BLaER1 treated with 17β-estradiol and CSF1 and Interleukin-3, amounts not matched to agents 10 nM and 100 nM (cell line): ENCODE data around the gene OR2AT4.
"Not testable (repeated sequence)": the region's sequence is repeated elsewhere in the genome, so short reads cannot be mapped to it uniquely, and the experiment has no call there.

Experiments used
- H3K27ac ChIP-seq, 11 experiments: shearing (Covaris generic); formaldehyde crosslinking; 2 replicates each; pipeline ENCODE4 v1.8.1; 2022
- H3K27me3 ChIP-seq, 11 experiments: shearing (Covaris generic); formaldehyde crosslinking; 2 replicates each; pipeline ENCODE4 v1.8.1; 2022
- H3K36me3 ChIP-seq, 11 experiments: shearing (Covaris generic); formaldehyde crosslinking; 2 replicates each; pipeline ENCODE4 v1.8.1; 2022
- H3K4me1 ChIP-seq, 10 experiments: shearing (Covaris generic); formaldehyde crosslinking; 2 replicates each; pipeline ENCODE4 v1.8.1; 2022
- H3K4me2 ChIP-seq, 11 experiments: shearing (Covaris generic); formaldehyde crosslinking; 2 replicates each; pipeline ENCODE4 v1.8.1; 2022
- H3K4me3 ChIP-seq, 10 experiments: shearing (Covaris generic); formaldehyde crosslinking; 2 replicates each; pipeline ENCODE4 v1.8.1; 2022
- H3K9ac ChIP-seq, 11 experiments: shearing (Covaris generic); formaldehyde crosslinking; 2 replicates each; pipeline ENCODE4 v1.8.1; 2022
- H3K9me3 ChIP-seq, 11 experiments: shearing (Covaris generic); formaldehyde crosslinking; replicated peaks in 1 of 11; 2 replicates each; pipeline ENCODE4 v1.8.1; 2022
- H4K20me1 ChIP-seq, 11 experiments: shearing (Covaris generic); formaldehyde crosslinking; 2 replicates each; pipeline ENCODE4 v1.8.1; 2022
- Cebpa-rat ChIP-seq, 11 experiments: shearing (Covaris generic); IDR thresholded peaks; 2 replicates each; pipeline ENCODE4 v1.8.1; 2022

OR2AT4 gene

GRCh38 chr11:75097173-75097557 lies 489 bp upstream of the OR2AT4 start:
- H3K4me2 ChIP-seq: no peak overlapping the region
- H4K20me1 ChIP-seq: no peaks in the 10 kb centered on the region
- TF ChIP-seq Cebpa-rat (IDR thresholded peaks at IDR 0.05): no peak
- H3K27ac ChIP-seq: no peak overlapping the region
- H3K9ac ChIP-seq: no peak overlapping the region
- peaks cover 0 to under 1% (median 0%) of the 10 kb centered on the region in 11 experiments; a peak in 1 of 22 replicates for H3K9me3 ChIP-seq
- no peaks in the 10 kb centered on the region for H3K36me3 ChIP-seq
- no peak overlapping the region for H3K4me3 ChIP-seq
- H3K4me1 ChIP-seq: peaks cover 0 to 14% (median 0%) of the 10 kb centered on the region in 10 experiments; a peak in 7 of 20 replicates
- H3K27me3 ChIP-seq: no peaks in the 10 kb centered on the region

- H3K4me2 ChIP-seq, H3K36me3 ChIP-seq, H4K20me1 ChIP-seq, H3K9ac ChIP-seq, H3K27me3 ChIP-seq, H3K27ac ChIP-seq, H3K4me3 ChIP-seq, H3K4me1 ChIP-seq: not testable (repeated sequence)
- peaks cover 11 to 21% (median 17%) of the 10 kb centered on the region in 11 experiments; a peak in 21 of 22 replicates for H3K9me3 ChIP-seq
Observed at GRCh38 chr11:75094382-75094781, 2.3 kb downstream of the OR2AT4 start.

- Histone ChIP-seq H3K27me3 (no peaks in the 10 kb centered on the region), H3K4me2 (no peak overlapping the region), H4K20me1 (no peaks in the 10 kb centered on the region), H3K4me3 (no peak overlapping the region), H3K9ac (no peak overlapping the region), H3K27ac (no peak overlapping the region), H3K4me1 (no peaks in the 10 kb centered on the region), H3K36me3 (no peaks in the 10 kb centered on the region), H3K9me3 (peaks cover 11 to 21% (median 17%) of the 10 kb centered on the region in 11 experiments; a peak in 21 of 22 replicates)
- no peak for TF ChIP-seq Cebpa-rat (IDR thresholded peaks at IDR 0.05)
Observed at GRCh38 chr11:75090671-75091177, 6.0 kb downstream of the OR2AT4 start.

- Histone ChIP-seq H3K9ac (no peak overlapping the region), H3K4me1 (no peaks in the 10 kb centered on the region), H3K27ac (no peak overlapping the region), H3K27me3 (no peaks in the 10 kb centered on the region), H3K36me3 (no peaks in the 10 kb centered on the region), H3K4me3 (no peak overlapping the region), H3K9me3 (peaks cover 11 to 21% (median 17%) of the 10 kb centered on the region in 11 experiments; a peak in 21 of 22 replicates), H4K20me1 (no peaks in the 10 kb centered on the region), H3K4me2 (no peak overlapping the region)
- no peak for TF ChIP-seq Cebpa-rat (IDR thresholded peaks at IDR 0.05)
Observed at GRCh38 chr11:75087319-75088305, 9.1 kb downstream of the OR2AT4 start.

GRCh38 chr11:75084883-75085282 lies 11.8 kb downstream of the OR2AT4 start:
- no peak for TF ChIP-seq Cebpa-rat (IDR thresholded peaks at IDR 0.05)
- Histone ChIP-seq H3K27me3 (no peaks in the 10 kb centered on the region), H3K9ac (no peak overlapping the region), H3K9me3 (peaks cover 0 to 5% (median 0%) of the 10 kb centered on the region in 11 experiments; a peak in 2 of 22 replicates), H3K27ac (no peak overlapping the region), H4K20me1 (no peaks in the 10 kb centered on the region), H3K4me3 (no peak overlapping the region), H3K4me2 (no peak overlapping the region), H3K4me1 (no peaks in the 10 kb centered on the region), H3K36me3 (no peaks in the 10 kb centered on the region)

GRCh38 chr11:75083217-75083605 lies 13.5 kb downstream of the OR2AT4 start:
- Histone ChIP-seq H4K20me1 (no peaks in the 10 kb centered on the region), H3K27me3 (no peaks in the 10 kb centered on the region), H3K4me2 (no peak overlapping the region), H3K9ac (no peak overlapping the region), H3K36me3 (no peaks in the 10 kb centered on the region), H3K27ac (no peak overlapping the region), H3K4me3 (no peak overlapping the region), H3K4me1 (no peaks in the 10 kb centered on the region), H3K9me3 (peaks cover 0 to 5% (median 0%) of the 10 kb centered on the region in 11 experiments; a peak in 2 of 22 replicates)
- TF ChIP-seq Cebpa-rat (IDR thresholded peaks at IDR 0.05): no peak

- no peak for TF ChIP-seq Cebpa-rat (IDR thresholded peaks at IDR 0.05)
Observed at GRCh38 chr11:75082601-75083216, 14.0 kb downstream of the OR2AT4 start.

GRCh38 chr11:75079546-75079945 lies 17.1 kb downstream of the OR2AT4 start:
- Histone ChIP-seq H3K36me3 (no peaks in the 10 kb centered on the region), H3K27me3 (no peaks in the 10 kb centered on the region), H3K4me1 (peaks cover 0 to 15% (median 0%) of the 10 kb centered on the region in 10 experiments; a peak in 2 of 20 replicates), H3K27ac (no peak overlapping the region), H4K20me1 (no peaks in the 10 kb centered on the region), H3K9me3 (peaks cover 0 to 5% (median 0%) of the 10 kb centered on the region in 11 experiments; a peak in 2 of 22 replicates), H3K4me2 (no peak overlapping the region), H3K9ac (no peak overlapping the region), H3K4me3 (no peak overlapping the region)
- TF ChIP-seq Cebpa-rat (IDR thresholded peaks at IDR 0.05): no peak

More at GRCh38 chr11:75082601-75083216, 14.0 kb downstream of the OR2AT4 start:
- peaks cover 0 to 5% (median 0%) of the 10 kb centered on the region in 11 experiments; a peak in 2 of 22 replicates for H3K9me3 ChIP-seq
- no peaks in the 10 kb centered on the region for H3K36me3 ChIP-seq
- H3K27me3 ChIP-seq: no peaks in the 10 kb centered on the region
- H4K20me1 ChIP-seq: no peaks in the 10 kb centered on the region
- no peak overlapping the region for H3K9ac ChIP-seq
- no peak overlapping the region for H3K4me3 ChIP-seq
- H3K4me2 ChIP-seq: no peak overlapping the region
- H3K27ac ChIP-seq: no peak overlapping the region
- no peaks in the 10 kb centered on the region for H3K4me1 ChIP-seq

GRCh38 chr11:75078233-75078632 lies 18.4 kb downstream of the OR2AT4 start:
- Histone ChIP-seq H3K9ac (no peak overlapping the region), H3K36me3 (no peaks in the 10 kb centered on the region)

More at GRCh38 chr11:75078233-75078632, 18.4 kb downstream of the OR2AT4 start:
- Histone ChIP-seq H3K4me3 (no peak overlapping the region), H3K4me2 (no peak overlapping the region), H3K4me1 (peaks cover 0 to 15% (median 0%) of the 10 kb centered on the region in 10 experiments; a peak in 2 of 20 replicates), H3K9me3 (peaks cover 0 to 5% (median 0%) of the 10 kb centered on the region in 11 experiments; a peak in 2 of 22 replicates), H4K20me1 (no peaks in the 10 kb centered on the region), H3K27ac (no peak overlapping the region), H3K27me3 (no peaks in the 10 kb centered on the region)
- TF ChIP-seq Cebpa-rat (IDR thresholded peaks at IDR 0.05): no peak
